OCI-LY7 (cell line): ENCODE results near the gene BCAR1.

Experiments used
- EZH2phosphoT487 ChIP-seq: fragments of 200-600 bp; sonication (generic); IDR thresholded peaks from 2 replicates; pipeline ENCODE4 v1.6.1; 2018; ENCODE audit warnings: low read depth, borderline replicate concordance, mild to moderate bottlenecking, mixed run types, antibody characterized with exemption, low read length, moderate library complexity, mixed read lengths
- TF ChIP-seq, protein P1 (sequence below): fragments of 200-600 bp; sonication (generic); conservative IDR thresholded peaks from 2 replicates; pipeline ENCODE4 v1.5.1; 2014; ENCODE audit warnings: mild to moderate bottlenecking, antibody characterized with exemption, low read length, moderate library complexity, mixed read lengths

DNA sequence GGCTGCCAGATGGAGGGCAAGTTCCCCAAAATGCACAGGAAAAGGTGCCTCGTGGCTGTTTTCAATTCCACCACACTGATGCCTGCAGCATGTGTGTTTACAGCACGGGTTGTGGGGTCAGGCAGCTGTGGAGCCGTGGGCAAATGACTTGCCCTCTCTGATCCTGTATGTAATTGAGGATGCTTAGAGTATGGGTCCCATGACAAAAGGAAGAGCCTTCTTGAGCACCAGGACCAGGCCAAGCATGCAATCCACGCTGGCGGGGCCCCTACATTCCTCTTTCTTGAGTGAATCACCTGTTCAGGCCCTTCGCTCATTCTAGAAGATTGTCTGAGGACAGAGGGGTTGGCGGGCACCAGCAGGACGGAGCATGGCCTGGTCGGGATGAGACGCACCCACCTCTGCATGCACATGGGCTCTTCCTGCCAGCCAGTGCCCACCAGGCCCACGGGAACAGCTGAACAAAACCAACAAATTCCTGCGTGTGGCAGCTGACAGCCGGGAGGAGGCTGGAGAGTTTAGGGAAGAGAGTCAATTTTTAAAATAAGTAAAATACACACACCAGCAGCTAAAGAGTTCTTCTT, 43.1 kb downstream of the BCAR1 start:
- TF ChIP-seq, protein P1, sequence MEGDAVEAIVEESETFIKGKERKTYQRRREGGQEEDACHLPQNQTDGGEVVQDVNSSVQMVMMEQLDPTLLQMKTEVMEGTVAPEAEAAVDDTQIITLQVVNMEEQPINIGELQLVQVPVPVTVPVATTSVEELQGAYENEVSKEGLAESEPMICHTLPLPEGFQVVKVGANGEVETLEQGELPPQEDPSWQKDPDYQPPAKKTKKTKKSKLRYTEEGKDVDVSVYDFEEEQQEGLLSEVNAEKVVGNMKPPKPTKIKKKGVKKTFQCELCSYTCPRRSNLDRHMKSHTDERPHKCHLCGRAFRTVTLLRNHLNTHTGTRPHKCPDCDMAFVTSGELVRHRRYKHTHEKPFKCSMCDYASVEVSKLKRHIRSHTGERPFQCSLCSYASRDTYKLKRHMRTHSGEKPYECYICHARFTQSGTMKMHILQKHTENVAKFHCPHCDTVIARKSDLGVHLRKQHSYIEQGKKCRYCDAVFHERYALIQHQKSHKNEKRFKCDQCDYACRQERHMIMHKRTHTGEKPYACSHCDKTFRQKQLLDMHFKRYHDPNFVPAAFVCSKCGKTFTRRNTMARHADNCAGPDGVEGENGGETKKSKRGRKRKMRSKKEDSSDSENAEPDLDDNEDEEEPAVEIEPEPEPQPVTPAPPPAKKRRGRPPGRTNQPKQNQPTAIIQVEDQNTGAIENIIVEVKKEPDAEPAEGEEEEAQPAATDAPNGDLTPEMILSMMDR = no peak
- TF ChIP-seq EZH2phosphoT487 = no peak
